CD14-positive monocyte (primary cell): ENCODE results near the gene SLCO2B1. TPM values are rescaled to one million over a fixed set of nuclear protein-coding genes. Genes with fewer than 3 reads are reported as not detected.

ENCODE experiments used
- DNase-seq, 3 donors: peaks; one replicate each; pipeline ENCODE4 v3.0.0-alpha.2; 2011 to 2022
- H2AFZ ChIP-seq: 2 replicates; pipeline ENCODE4 v1.6.0; 2012; ENCODE audit warnings: mild to moderate bottlenecking, low read depth, low read length, inconsistent platforms; ENCODE audit not compliant: insufficient read depth, poor library complexity, severe bottlenecking
- H3K27ac ChIP-seq, 2 donors: 1 replicate in 1 of 2; 2 replicates in 1 of 2; pipeline ENCODE4 v1.5.1; 2012 to 2013; ENCODE audit warnings: low read length in 2 of 2, control low read depth in 1 of 2, inconsistent platforms in 1 of 2, low read depth in 1 of 2, mild to moderate bottlenecking in 1 of 2
- H3K27me3 ChIP-seq, 2 donors: one replicate each; pipeline versions ENCODE4 v1.6.0 to v1.6.1; 2011 to 2013; ENCODE audit warnings: low read length in 2 of 2; ENCODE audit not compliant: control insufficient read depth in 2 of 2, insufficient read depth in 2 of 2
- H3K36me3 ChIP-seq, 2 donors: replicated peaks in 1 of 2; 1 replicate in 1 of 2; 2 replicates in 1 of 2; pipeline versions ENCODE4 v1.5.1 to v1.6.1; 2012 to 2013; ENCODE audit warnings: low read length in 2 of 2, control low read depth in 1 of 2, inconsistent platforms in 1 of 2, mild to moderate bottlenecking in 1 of 2; ENCODE audit not compliant: insufficient read depth in 2 of 2, control insufficient read depth in 1 of 2
- H3K4me1 ChIP-seq, 2 donors: 1 replicate in 1 of 2; 2 replicates in 1 of 2; pipeline versions ENCODE4 v1.5.1 to v1.6.1; 2012 to 2013; ENCODE audit warnings: low read length in 2 of 2, control low read depth in 1 of 2, inconsistent platforms in 1 of 2, mild to moderate bottlenecking in 1 of 2, moderate library complexity in 1 of 2; ENCODE audit not compliant: insufficient read depth in 2 of 2, control insufficient read depth in 1 of 2
- H3K4me2 ChIP-seq: replicated peaks from 2 replicates; pipeline ENCODE3; 2012; ENCODE audit warnings: low read length, moderate library complexity, mild to moderate bottlenecking; ENCODE audit not compliant: poor library complexity, severe bottlenecking; ENCODE audit errors: extremely low read depth
- H3K4me3 ChIP-seq, 3 experiments: fragments of 200-600 bp in 1 of 3; sonication (generic) in 1 of 3; replicated peaks in 1 of 3; 1 replicate in 2 of 3; 2 replicates in 1 of 3; pipeline ENCODE4 v1.5.1; 2011 to 2013; ENCODE audit warnings: low read length in 3 of 3, mild to moderate bottlenecking in 3 of 3, control low read depth in 2 of 3, low read depth in 2 of 3, inconsistent platforms in 1 of 3, moderate library complexity in 1 of 3
- H3K79me2 ChIP-seq: 2 replicates; pipeline ENCODE4 v1.6.0; 2012; ENCODE audit warnings: mild to moderate bottlenecking, control low read depth, inconsistent platforms, low read length, moderate library complexity; ENCODE audit not compliant: insufficient read depth
- H3K9ac ChIP-seq: 2 replicates; pipeline ENCODE4 v1.6.0; 2017; ENCODE audit warnings: low read length, mild to moderate bottlenecking; ENCODE audit not compliant: insufficient read depth, poor library complexity, severe bottlenecking
- H3K9me3 ChIP-seq, 2 donors: replicated peaks in 1 of 2; 1 replicate in 1 of 2; 2 replicates in 1 of 2; pipeline versions ENCODE4 v1.5.1 to v1.6.1; 2012 to 2013; ENCODE audit warnings: low read length in 2 of 2, control low read depth in 1 of 2; ENCODE audit not compliant: control insufficient read depth in 1 of 2, insufficient read depth in 1 of 2
- H4K20me1 ChIP-seq: 2 replicates; pipeline ENCODE4 v1.6.0; 2012; ENCODE audit warnings: mild to moderate bottlenecking, low read length, control low read depth, moderate library complexity; ENCODE audit not compliant: insufficient read depth
- H3K27ac Mint-ChIP-seq, 7 donors: one replicate each; pipeline ENCODE4 v1.8.0; 2020; ENCODE audit warnings: mild to moderate bottlenecking in 7 of 7, mixed read lengths in 7 of 7, moderate library complexity in 6 of 7, inconsistent platforms in 2 of 7
- H3K27me3 Mint-ChIP-seq, 3 donors: one replicate each; pipeline ENCODE4 v1.8.0; 2021 to 2022; ENCODE audit warnings: low read depth in 3 of 3, mild to moderate bottlenecking in 3 of 3, mixed read lengths in 3 of 3, moderate library complexity in 3 of 3, inconsistent platforms in 1 of 3
- H3K36me3 Mint-ChIP-seq, 2 donors: one replicate each; pipeline ENCODE4 v1.8.0; 2020; ENCODE audit warnings: mixed read lengths in 2 of 2, inconsistent platforms in 1 of 2, mild to moderate bottlenecking in 1 of 2
- H3K4me1 Mint-ChIP-seq: one replicate; pipeline ENCODE4 v1.8.0; 2020; ENCODE audit warnings: mild to moderate bottlenecking, mixed read lengths
- H3K4me3 Mint-ChIP-seq, 2 donors: one replicate each; pipeline ENCODE4 v1.8.0; 2020; ENCODE audit warnings: mild to moderate bottlenecking in 2 of 2, mixed read lengths in 2 of 2, moderate library complexity in 1 of 2
- H3K9me3 Mint-ChIP-seq, 7 donors: one replicate each; pipeline ENCODE4 v1.8.0; 2020 to 2022; ENCODE audit warnings: mixed read lengths in 7 of 7, mild to moderate bottlenecking in 6 of 7, moderate library complexity in 6 of 7, inconsistent platforms in 2 of 7
- CTCF ChIP-seq: fragments of 200-600 bp; IDR thresholded peaks from one replicate; pipeline ENCODE4 v1.8.0; 2022; ENCODE audit warnings: antibody characterized with exemption, mild to moderate bottlenecking
- WGBS: methylation state at CpG from one replicate; pipeline ENCODE4 v1.1.5; 2013; ENCODE audit warnings: missing lambda C conversion rate; ENCODE audit not compliant: insufficient coverage; 5-methylcytosine and 5-hydroxymethylcytosine counted together
- intact Hi-C, 2 donors: fragments of 100-400 bp; cut with micrococcal nuclease; formaldehyde crosslinking; loops; one replicate each; pipeline versions ENCODE4 v1.15.0 to v1.15.1; 2023
- polyA plus RNA-seq, 3 donors: library from polyadenylated mRNA; depleted of rRNA in 1 of 3; unstranded in 2 of 3; stranded (reverse) in 1 of 3; fragments of 300-500 nt in 2 of 3; fragments of >200 nt in 1 of 3; fragmentation: Illumina TruSeq in 2 of 3; gene quantifications; 1 replicate in 2 of 3; 2 replicates in 1 of 3; pipeline ENCODE4 v1.2.3, GENCODE V29; 2012 to 2021

The SLCO2B1 gene
- polyA plus RNA-seq, 3 donors: 0.13 to 0.47 TPM; not detected in 1

- H3K27ac Mint-ChIP-seq: no peak overlapping the region
- H3K4me2 ChIP-seq: no peak overlapping the region
- H3K27me3 Mint-ChIP-seq: peaks cover 8 to 18% (median 16%) of the 10 kb centered on the region in 3 donors
- H3K9me3 Mint-ChIP-seq: peaks cover 0 to 2% (median 0%) of the 10 kb centered on the region in 7 donors
- H2AFZ ChIP-seq: no peak overlapping the region
- H3K27ac ChIP-seq: no peak overlapping the region
- TF ChIP-seq CTCF: no peak
- no peaks in the 10 kb centered on the region for H3K9me3 ChIP-seq
- no peaks in the 10 kb centered on the region for H3K27me3 ChIP-seq
- intact Hi-C loops: no loop called here
- H3K36me3 ChIP-seq: no peaks in the 10 kb centered on the region
- DNase-seq: no peak
- H3K4me3 Mint-ChIP-seq: no peak overlapping the region
- H3K79me2 ChIP-seq: no peaks in the 10 kb centered on the region
- no peak overlapping the region for H3K4me3 ChIP-seq
- H3K9ac ChIP-seq: no peak overlapping the region
- H3K36me3 Mint-ChIP-seq: no peaks in the 10 kb centered on the region
- no peaks in the 10 kb centered on the region for H3K4me1 ChIP-seq
- H3K4me1 Mint-ChIP-seq: no peaks in the 10 kb centered on the region
- H4K20me1 ChIP-seq: no peaks in the 10 kb centered on the region
Observed at GRCh38 chr11:75214843-75215242, 63.9 kb downstream of the SLCO2B1 start.

GRCh38 chr11:75219869-75220268, 69.0 kb downstream of the SLCO2B1 start:
- Histone ChIP-seq H3K9ac (no peak overlapping the region), H3K79me2 (no peaks in the 10 kb centered on the region), H4K20me1 (no peaks in the 10 kb centered on the region), H3K27ac (no peak overlapping the region), H2AFZ (no peak overlapping the region), H3K4me3 (no peak overlapping the region), H3K4me2 (no peak overlapping the region), H3K4me1 (no peaks in the 10 kb centered on the region), H3K27me3 (no peaks in the 10 kb centered on the region), H3K9me3 (no peaks in the 10 kb centered on the region), H3K36me3 (no peaks in the 10 kb centered on the region)
- no peak overlapping the region for H3K4me3 Mint-ChIP-seq
- H3K9me3 Mint-ChIP-seq: peaks cover 0 to 2% (median 0%) of the 10 kb centered on the region in 7 donors
- H3K27ac Mint-ChIP-seq: no peak overlapping the region
- no peak for TF ChIP-seq CTCF
- no peaks in the 10 kb centered on the region for H3K36me3 Mint-ChIP-seq
- 0% methylated on average over 1 of the region's 2 CpGs for WGBS
- DNase-seq: no peak
- H3K27me3 Mint-ChIP-seq: peaks cover 6 to 17% (median 12%) of the 10 kb centered on the region in 3 donors
- intact Hi-C loops: no loop called here
- H3K4me1 Mint-ChIP-seq: no peaks in the 10 kb centered on the region
